Activated naive CD8-positive, alpha-beta T cell treated with anti-CD3 and anti-CD28 coated beads, Interleukin-2, amount 10 ng/mL, durations not matched to agents 7 days and 5 days (primary cell): Measurements from ENCODE around the gene CLASP2. TPM values are rescaled to one million over a fixed set of nuclear protein-coding genes. Genes with fewer than 3 reads are reported as not detected.

Experiments
- ATAC-seq: fragments of 150-1000 bp; cut with Tn5 transposase; one replicate; pipeline ENCODE4 v1.10.0; 2021; ENCODE audit warnings: low read depth, moderate library complexity
- POLR2A ChIA-PET: fragments of 350-600 bp; sonication (Branson Sonifier 250); formaldehyde crosslinking; loops from one replicate; lab custom pipeline; 2021; ENCODE audit warnings: antibody characterized with exemption; lab: Charles Lee
- DNase-seq: peaks from one replicate; pipeline ENCODE4 v3.0.0; 2021
- H3K27ac Mint-ChIP-seq: one replicate; pipeline ENCODE4 v1.8.0; 2022; ENCODE audit warnings: mild to moderate bottlenecking, mixed read lengths
- H3K27me3 Mint-ChIP-seq: one replicate; pipeline ENCODE4 v1.8.0; 2022; ENCODE audit warnings: mild to moderate bottlenecking, moderate library complexity, mixed read lengths
- H3K36me3 Mint-ChIP-seq: one replicate; pipeline ENCODE4 v1.8.0; 2021; ENCODE audit warnings: mild to moderate bottlenecking, mixed read lengths
- H3K4me1 Mint-ChIP-seq: one replicate; pipeline ENCODE4 v1.8.0; 2021; ENCODE audit warnings: mixed read lengths
- H3K4me3 Mint-ChIP-seq: one replicate; pipeline ENCODE4 v1.8.0; 2022; ENCODE audit warnings: mild to moderate bottlenecking, moderate library complexity, mixed read lengths
- H3K9me3 Mint-ChIP-seq: one replicate; pipeline ENCODE4 v1.8.0; 2021; ENCODE audit warnings: mixed read lengths
- total RNA-seq, 2 experiments: library from RNA; stranded (reverse); gene quantifications; one replicate each; pipeline ENCODE4 v1.2.3, GENCODE V29; 2021

The CLASP2 gene
- total RNA-seq, 2 experiments from 2014 or later, result 47.6 to 49.4 TPM

DNA sequence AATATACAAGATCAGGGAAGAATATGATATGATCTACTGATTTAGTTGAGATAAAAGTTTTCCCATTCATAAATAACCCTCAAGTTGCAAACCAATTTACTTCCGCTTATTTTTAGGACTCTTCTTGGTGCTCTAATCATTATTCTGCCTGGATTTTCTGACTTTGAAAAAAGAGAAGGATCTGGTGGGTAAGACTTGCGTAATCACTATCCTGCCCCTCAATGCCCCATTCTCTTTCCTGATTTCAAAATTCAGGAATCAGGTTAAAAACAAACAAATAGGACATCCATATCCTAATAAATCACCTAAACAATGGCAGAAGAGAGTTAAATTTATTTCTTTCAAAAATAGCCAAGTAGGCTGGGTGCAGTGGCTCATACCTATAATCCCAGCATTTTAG is 127.5 kb downstream of the CLASP2 start:
- H3K27me3 Mint-ChIP-seq, result no peaks in the 10 kb centered on the region
- DNase-seq, result no peak
- peaks cover 9% of the 10 kb centered on the region for H3K36me3 Mint-ChIP-seq
- ATAC-seq, result no peak
- H3K27ac Mint-ChIP-seq, result no peak overlapping the region
- H3K9me3 Mint-ChIP-seq, result no peaks in the 10 kb centered on the region
- no peaks in the 10 kb centered on the region for H3K4me1 Mint-ChIP-seq
- POLR2A ChIA-PET, result no interaction called here
- no peak overlapping the region for H3K4me3 Mint-ChIP-seq

- H3K27me3 Mint-ChIP-seq, result no peaks in the 10 kb centered on the region
- H3K4me1 Mint-ChIP-seq, result no peaks in the 10 kb centered on the region
- peaks cover 9% of the 10 kb centered on the region for H3K36me3 Mint-ChIP-seq
- ATAC-seq, result no peak
- no peak overlapping the region for H3K27ac Mint-ChIP-seq
- POLR2A ChIA-PET, result no interaction called here
- H3K9me3 Mint-ChIP-seq, result no peaks in the 10 kb centered on the region
- H3K4me3 Mint-ChIP-seq, result no peak overlapping the region
- no peak for DNase-seq
Measured at GRCh38 chr3:33586402-33586801, 131.7 kb downstream of the CLASP2 start.

DNA sequence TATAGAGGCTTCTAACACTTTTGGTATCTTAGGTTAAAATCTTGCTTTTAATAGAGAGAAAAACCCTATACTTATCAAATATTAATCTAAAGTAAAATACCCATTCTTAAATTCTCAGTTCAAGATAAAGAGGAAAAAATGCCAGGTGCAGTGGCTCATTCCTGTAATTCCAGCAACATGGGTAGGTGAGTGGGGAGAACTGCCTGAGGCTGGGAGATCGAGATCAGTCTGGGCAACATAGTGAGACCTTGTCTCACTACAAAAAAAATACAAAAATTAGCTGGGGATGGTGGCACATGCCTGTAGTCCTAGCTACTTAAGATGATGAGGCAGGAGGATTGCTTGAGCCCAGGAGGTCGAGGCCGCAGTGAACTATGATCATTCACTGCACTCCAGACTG is 135.8 kb downstream of the CLASP2 start:
- Mint-ChIP-seq H3K4me1 (no peaks in the 10 kb centered on the region), H3K9me3 (no peaks in the 10 kb centered on the region), H3K27ac (no peak overlapping the region), H3K27me3 (no peaks in the 10 kb centered on the region), H3K4me3 (no peak overlapping the region), H3K36me3 (peaks cover 4% of the 10 kb centered on the region)
- POLR2A ChIA-PET, result no interaction called here
- DNase-seq (no peak), ATAC-seq (no peak)

- Mint-ChIP-seq H3K4me3 (no peak overlapping the region), H3K9me3 (no peaks in the 10 kb centered on the region)
Measured at GRCh38 chr3:33581666-33582065, 136.4 kb downstream of the CLASP2 start.

DNA sequence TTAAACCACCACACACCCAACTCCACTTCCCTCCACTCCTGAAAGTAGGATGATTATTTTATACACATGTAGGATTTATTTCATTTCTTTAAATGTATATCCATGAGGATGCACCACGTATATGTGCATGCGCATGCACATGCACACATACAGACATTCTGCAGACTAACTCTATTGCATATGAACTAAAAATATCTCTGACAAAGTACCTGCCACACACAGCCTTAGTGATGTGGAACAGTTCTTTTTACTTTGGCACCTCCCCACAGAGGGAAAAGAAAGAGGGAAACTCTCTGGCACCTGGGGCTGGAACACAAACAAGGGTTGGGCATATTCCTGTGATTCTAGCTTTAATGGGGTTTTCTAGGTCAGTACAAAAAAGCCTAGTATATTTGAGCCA is 138.2 kb downstream of the CLASP2 start:
- no peaks in the 10 kb centered on the region for H3K27me3 Mint-ChIP-seq
- no peaks in the 10 kb centered on the region for H3K4me1 Mint-ChIP-seq
- no peak overlapping the region for H3K4me3 Mint-ChIP-seq
- peaks cover 2% of the 10 kb centered on the region for H3K36me3 Mint-ChIP-seq
- no peaks in the 10 kb centered on the region for H3K9me3 Mint-ChIP-seq
- POLR2A ChIA-PET, result no interaction called here
- no peak overlapping the region for H3K27ac Mint-ChIP-seq
- DNase-seq, result no peak
- ATAC-seq, result no peak

More at GRCh38 chr3:33581666-33582065, 136.4 kb downstream of the CLASP2 start:
- POLR2A ChIA-PET, result no interaction called here
- Mint-ChIP-seq H3K27me3 (no peaks in the 10 kb centered on the region), H3K36me3 (peaks cover under 1% of the 10 kb centered on the region), H3K4me1 (no peaks in the 10 kb centered on the region), H3K27ac (no peak overlapping the region)
- DNase-seq (no peak), ATAC-seq (no peak)

GRCh38 chr3:33579178-33579510 is 138.9 kb downstream of the CLASP2 start:
- ATAC-seq, result no peak
- H3K36me3 Mint-ChIP-seq, result peaks cover 2% of the 10 kb centered on the region
- H3K9me3 Mint-ChIP-seq, result no peaks in the 10 kb centered on the region
- no peak for DNase-seq
- H3K4me1 Mint-ChIP-seq, result no peaks in the 10 kb centered on the region
- no peak overlapping the region for H3K27ac Mint-ChIP-seq
- no peak overlapping the region for H3K4me3 Mint-ChIP-seq
- POLR2A ChIA-PET, result no interaction called here
- H3K27me3 Mint-ChIP-seq, result no peaks in the 10 kb centered on the region

- ATAC-seq (no peak), DNase-seq (no peak)
- POLR2A ChIA-PET, result no interaction called here
- Mint-ChIP-seq H3K27me3 (no peaks in the 10 kb centered on the region), H3K27ac (no peak overlapping the region), H3K4me1 (no peaks in the 10 kb centered on the region), H3K4me3 (no peak overlapping the region), H3K9me3 (no peaks in the 10 kb centered on the region), H3K36me3 (peaks cover 2% of the 10 kb centered on the region)
Measured at GRCh38 chr3:33578325-33579177, 139.5 kb downstream of the CLASP2 start.

- no peak overlapping the region for H3K27ac Mint-ChIP-seq
- H3K9me3 Mint-ChIP-seq, result no peaks in the 10 kb centered on the region
- H3K36me3 Mint-ChIP-seq, result peaks cover 7% of the 10 kb centered on the region
- ATAC-seq (no peak), DNase-seq (no peak)
- no peaks in the 10 kb centered on the region for H3K4me1 Mint-ChIP-seq
- no peak overlapping the region for H3K4me3 Mint-ChIP-seq
- POLR2A ChIA-PET, result no interaction called here
- H3K27me3 Mint-ChIP-seq, result no peaks in the 10 kb centered on the region
Measured at GRCh38 chr3:33577588-33577987, 140.5 kb downstream of the CLASP2 start.

DNA sequence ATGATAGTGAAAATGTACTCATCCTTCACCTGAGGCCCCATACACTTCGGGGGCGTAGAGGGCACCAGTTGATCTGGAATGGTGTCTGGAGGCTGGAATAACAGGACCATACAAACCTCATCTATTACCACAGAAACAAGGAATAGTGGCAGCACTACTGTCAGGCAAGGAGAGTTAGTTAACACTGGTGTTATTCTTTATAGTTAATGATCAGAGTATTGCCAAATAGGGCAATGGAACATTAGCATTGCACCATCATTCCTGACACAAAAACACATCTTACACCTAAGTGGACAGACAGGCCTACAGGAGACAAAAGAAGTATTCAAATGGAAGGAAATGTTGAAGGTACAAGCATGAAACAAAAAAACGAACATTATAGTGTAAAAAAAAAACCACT is 140.9 kb downstream of the CLASP2 start:
- Mint-ChIP-seq H3K36me3 (peaks cover 9% of the 10 kb centered on the region), H3K9me3 (no peaks in the 10 kb centered on the region), H3K27me3 (no peaks in the 10 kb centered on the region), H3K4me1 (no peaks in the 10 kb centered on the region), H3K27ac (no peak overlapping the region), H3K4me3 (no peak overlapping the region)
- POLR2A ChIA-PET, result no interaction called here
- ATAC-seq (no peak), DNase-seq (no peak)

DNA sequence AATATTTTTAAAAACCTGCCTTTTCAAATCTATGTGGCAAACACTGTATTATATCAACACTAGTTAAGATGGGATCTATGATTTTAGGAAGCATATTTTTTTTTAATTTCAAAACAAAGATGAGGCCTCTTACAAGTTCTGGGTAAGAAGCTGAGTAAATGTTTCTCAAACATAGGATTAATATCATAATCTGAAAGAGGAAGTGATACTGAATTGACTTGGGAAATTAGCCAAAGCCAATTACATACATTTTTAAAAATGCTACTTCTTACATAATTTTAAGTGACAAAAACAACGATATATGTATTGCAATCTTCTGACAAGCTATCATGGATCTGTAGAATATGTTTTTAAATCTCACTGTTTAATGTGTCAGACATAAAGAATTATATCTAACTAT is 142.7 kb downstream of the CLASP2 start:
- Mint-ChIP-seq H3K36me3 (peaks cover 13% of the 10 kb centered on the region), H3K4me3 (no peak overlapping the region), H3K27me3 (no peaks in the 10 kb centered on the region), H3K9me3 (no peaks in the 10 kb centered on the region), H3K27ac (no peak overlapping the region), H3K4me1 (no peaks in the 10 kb centered on the region)
- ATAC-seq (no peak), DNase-seq (no peak)
- POLR2A ChIA-PET, result no interaction called here

DNA sequence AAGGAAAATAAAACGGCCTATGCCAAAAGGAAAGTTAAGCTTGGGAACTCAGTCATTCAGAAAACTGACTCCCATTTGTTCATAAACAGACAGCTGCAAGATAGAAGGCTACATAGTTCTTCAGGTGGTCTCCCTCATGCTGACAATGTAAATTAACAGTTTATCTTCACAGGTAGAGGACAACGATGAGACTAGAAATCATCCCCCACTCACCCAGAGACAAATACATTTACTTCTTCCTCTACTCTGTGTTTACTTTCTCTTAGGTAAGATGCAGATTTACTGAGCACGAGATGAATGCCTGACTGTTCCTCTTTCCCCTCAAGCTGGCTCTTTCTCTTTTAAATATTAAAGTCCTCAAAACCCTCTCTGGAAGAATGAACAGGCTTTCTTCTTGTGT is 160.2 kb downstream of the CLASP2 start:
- H3K4me1 Mint-ChIP-seq, result peaks cover 1% of the 10 kb centered on the region
- H3K4me3 Mint-ChIP-seq, result no peak overlapping the region
- no peaks in the 10 kb centered on the region for H3K27me3 Mint-ChIP-seq
- H3K9me3 Mint-ChIP-seq, result no peaks in the 10 kb centered on the region
- no peak for ATAC-seq
- H3K36me3 Mint-ChIP-seq, result peaks cover 15% of the 10 kb centered on the region
- DNase-seq, result no peak
- no peak overlapping the region for H3K27ac Mint-ChIP-seq
- POLR2A ChIA-PET, result no interaction called here

DNA sequence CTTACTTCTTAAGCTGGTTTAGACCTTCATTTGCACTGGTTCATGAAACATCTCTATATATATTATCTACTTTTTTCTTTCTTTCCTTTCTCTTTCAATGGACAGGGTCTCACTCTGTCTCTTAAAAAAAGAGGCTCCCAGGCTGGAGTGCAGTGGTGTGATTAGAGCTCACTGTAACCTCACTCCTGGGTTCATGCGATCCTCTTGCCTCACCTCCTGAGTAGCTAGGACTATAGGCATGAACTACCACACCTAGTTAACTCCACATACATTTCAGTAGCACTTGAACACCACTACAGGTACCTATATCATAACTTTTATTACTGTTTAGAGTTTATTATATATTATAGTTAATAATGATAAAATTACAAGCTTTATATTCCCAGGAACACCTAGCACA is 160.8 kb downstream of the CLASP2 start:
- Mint-ChIP-seq H3K36me3 (peaks cover 15% of the 10 kb centered on the region), H3K4me1 (peaks cover 1% of the 10 kb centered on the region), H3K4me3 (no peak overlapping the region), H3K27me3 (no peaks in the 10 kb centered on the region), H3K27ac (no peak overlapping the region), H3K9me3 (no peaks in the 10 kb centered on the region)
- POLR2A ChIA-PET, result no interaction called here
- ATAC-seq, result no peak
- no peak for DNase-seq

DNA sequence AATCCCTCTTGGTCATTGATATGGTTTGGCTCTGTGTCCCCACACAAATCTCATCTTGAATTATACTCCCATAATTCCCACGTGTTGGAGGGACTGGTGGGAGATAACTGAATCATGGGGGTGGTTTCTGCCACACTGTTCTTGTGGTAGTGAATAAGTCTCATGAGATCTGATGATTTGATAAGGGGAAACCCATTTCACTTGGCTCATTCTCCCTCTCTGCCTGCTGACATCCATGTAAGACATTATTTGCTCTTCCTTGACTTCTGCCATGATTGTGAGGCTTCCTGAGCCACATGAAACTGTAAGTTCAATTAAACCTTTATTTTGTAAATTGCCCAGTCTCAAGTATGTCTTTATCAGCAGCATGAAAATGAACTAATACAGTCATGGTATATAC is 171.0 kb downstream of the CLASP2 start:
- peaks cover 1% of the 10 kb centered on the region for H3K9me3 Mint-ChIP-seq
- no peaks in the 10 kb centered on the region for H3K27me3 Mint-ChIP-seq
- no peak overlapping the region for H3K27ac Mint-ChIP-seq
- DNase-seq (no peak), ATAC-seq (no peak)
- H3K36me3 Mint-ChIP-seq, result peaks cover 21% of the 10 kb centered on the region
- H3K4me3 Mint-ChIP-seq, result no peak overlapping the region
- POLR2A ChIA-PET, result no interaction called here
- no peaks in the 10 kb centered on the region for H3K4me1 Mint-ChIP-seq

GRCh38 chr3:33544126-33544525 is 173.9 kb downstream of the CLASP2 start:
- no peaks in the 10 kb centered on the region for H3K27me3 Mint-ChIP-seq
- H3K4me1 Mint-ChIP-seq, result no peaks in the 10 kb centered on the region
- H3K4me3 Mint-ChIP-seq, result no peak overlapping the region
- POLR2A ChIA-PET, result no interaction called here
- no peak overlapping the region for H3K27ac Mint-ChIP-seq
- ATAC-seq, result no peak
- DNase-seq, result no peak
- peaks cover 15% of the 10 kb centered on the region for H3K36me3 Mint-ChIP-seq
- peaks cover 1% of the 10 kb centered on the region for H3K9me3 Mint-ChIP-seq
